Type B pancreatic cell (in vitro differentiated cells): Measurements from ENCODE around the gene MYBL2. TPM values are rescaled to one million over a fixed set of nuclear protein-coding genes. Genes with fewer than 3 reads are reported as not detected.

Source experiments
- DNase-seq: peaks from one replicate; pipeline ENCODE4 v3.0.0; 2021; ENCODE audit warnings: mixed read lengths; ENCODE audit not compliant: unreplicated experiment; ENCODE audit errors: extremely low spot score
- H3K27ac Mint-ChIP-seq: 2 replicates; pipeline ENCODE4 v1.8.0; 2021; ENCODE audit warnings: mild to moderate bottlenecking, mixed read lengths
- H3K27me3 Mint-ChIP-seq: 2 replicates; pipeline ENCODE4 v1.8.0; 2021; ENCODE audit warnings: mixed read lengths
- H3K36me3 Mint-ChIP-seq: 2 replicates; pipeline ENCODE4 v1.8.0; 2021; ENCODE audit warnings: mixed read lengths
- H3K4me1 Mint-ChIP-seq: one replicate; pipeline ENCODE4 v1.8.0; 2021; ENCODE audit warnings: mixed read lengths; ENCODE audit not compliant: unreplicated experiment
- H3K4me3 Mint-ChIP-seq: 2 replicates; pipeline ENCODE4 v1.8.0; 2021; ENCODE audit warnings: mild to moderate bottlenecking, mixed read lengths
- H3K9me3 Mint-ChIP-seq: 2 replicates; pipeline ENCODE4 v1.8.0; 2021; ENCODE audit warnings: mixed read lengths
- CTCF ChIP-seq: fragments of 200-600 bp; sonication (generic); conservative IDR thresholded peaks from 2 replicates; pipeline ENCODE4 v1.5.0; 2021; ENCODE audit warnings: antibody characterized with exemption, mild to moderate bottlenecking
- total RNA-seq: library from RNA; stranded (reverse); gene quantifications from 2 replicates; pipeline ENCODE4 v1.2.1, GENCODE V29; 2021; ENCODE audit warnings: low replicate concordance

Gene MYBL2
- total RNA-seq, 1 donor from 2014 or later: 51.0 TPM

GRCh38 chr20:43665466-43666176 lies 1.3 kb upstream of the MYBL2 start:
- H3K4me3 Mint-ChIP-seq: peak overlapping the region; percentile 73
- peak overlapping the region; percentile 60 for H3K27ac Mint-ChIP-seq
- no peaks in the 10 kb centered on the region for H3K9me3 Mint-ChIP-seq
- peaks cover 8% of the 10 kb centered on the region for H3K27me3 Mint-ChIP-seq
- no peaks in the 10 kb centered on the region for H3K4me1 Mint-ChIP-seq
- TF ChIP-seq CTCF: no peak
- no peak for DNase-seq
- H3K36me3 Mint-ChIP-seq: no peaks in the 10 kb centered on the region

- H3K27me3 Mint-ChIP-seq: peaks cover 8% of the 10 kb centered on the region
- no peaks in the 10 kb centered on the region for H3K9me3 Mint-ChIP-seq
- no peak for DNase-seq
- no peak for TF ChIP-seq CTCF
- peak overlapping the region; percentile 83 for H3K4me3 Mint-ChIP-seq
- no peak overlapping the region for H3K27ac Mint-ChIP-seq
- H3K36me3 Mint-ChIP-seq: no peaks in the 10 kb centered on the region
- no peaks in the 10 kb centered on the region for H3K4me1 Mint-ChIP-seq
Observed at GRCh38 chr20:43667341-43668132, 623 bp downstream of the MYBL2 start.

- peaks cover 4% of the 10 kb centered on the region for H3K36me3 Mint-ChIP-seq
- DNase-seq: no peak
- H3K4me1 Mint-ChIP-seq: no peaks in the 10 kb centered on the region
- H3K27me3 Mint-ChIP-seq: peaks cover 8% of the 10 kb centered on the region
- H3K9me3 Mint-ChIP-seq: no peaks in the 10 kb centered on the region
- TF ChIP-seq CTCF: no peak
- H3K27ac Mint-ChIP-seq: no peak overlapping the region
- peak overlapping the region; percentile 22 for H3K4me3 Mint-ChIP-seq
Observed at GRCh38 chr20:43669332-43669731, 2.4 kb downstream of the MYBL2 start.

- H3K27me3 Mint-ChIP-seq: peaks cover 4% of the 10 kb centered on the region
Observed at GRCh38 chr20:43670423-43670822, 3.5 kb downstream of the MYBL2 start.

GRCh38 chr20:43676368-43676767 lies 9.5 kb downstream of the MYBL2 start:
- Mint-ChIP-seq H3K9me3 (no peaks in the 10 kb centered on the region), H3K4me3 (no peak overlapping the region), H3K27ac (no peak overlapping the region), H3K36me3 (peaks cover 8% of the 10 kb centered on the region), H3K4me1 (peaks cover 4% of the 10 kb centered on the region), H3K27me3 (no peaks in the 10 kb centered on the region)
- DNase-seq: no peak
- no peak for TF ChIP-seq CTCF

More at GRCh38 chr20:43670423-43670822, 3.5 kb downstream of the MYBL2 start:
- H3K4me1 Mint-ChIP-seq: no peaks in the 10 kb centered on the region
- H3K27ac Mint-ChIP-seq: no peak overlapping the region
- H3K36me3 Mint-ChIP-seq: peaks cover 4% of the 10 kb centered on the region
- no peak for TF ChIP-seq CTCF
- no peak for DNase-seq
- H3K9me3 Mint-ChIP-seq: no peaks in the 10 kb centered on the region
- H3K4me3 Mint-ChIP-seq: no peak overlapping the region
